Measurements from ENCODE around the gene TAGAP.

- TF ChIP-seq ZC3H10 (CRISPR knock-in tag; IDR thresholded peaks at IDR 0.05), result no peak
- TF ChIP-seq RARB (CRISPR knock-in tag; IDR thresholded peaks at IDR 0.05), result no peak
- TF ChIP-seq TSHZ2 (CRISPR knock-in tag; IDR thresholded peaks at IDR 0.05), result no peak
- TF ChIP-seq, protein P1, sequence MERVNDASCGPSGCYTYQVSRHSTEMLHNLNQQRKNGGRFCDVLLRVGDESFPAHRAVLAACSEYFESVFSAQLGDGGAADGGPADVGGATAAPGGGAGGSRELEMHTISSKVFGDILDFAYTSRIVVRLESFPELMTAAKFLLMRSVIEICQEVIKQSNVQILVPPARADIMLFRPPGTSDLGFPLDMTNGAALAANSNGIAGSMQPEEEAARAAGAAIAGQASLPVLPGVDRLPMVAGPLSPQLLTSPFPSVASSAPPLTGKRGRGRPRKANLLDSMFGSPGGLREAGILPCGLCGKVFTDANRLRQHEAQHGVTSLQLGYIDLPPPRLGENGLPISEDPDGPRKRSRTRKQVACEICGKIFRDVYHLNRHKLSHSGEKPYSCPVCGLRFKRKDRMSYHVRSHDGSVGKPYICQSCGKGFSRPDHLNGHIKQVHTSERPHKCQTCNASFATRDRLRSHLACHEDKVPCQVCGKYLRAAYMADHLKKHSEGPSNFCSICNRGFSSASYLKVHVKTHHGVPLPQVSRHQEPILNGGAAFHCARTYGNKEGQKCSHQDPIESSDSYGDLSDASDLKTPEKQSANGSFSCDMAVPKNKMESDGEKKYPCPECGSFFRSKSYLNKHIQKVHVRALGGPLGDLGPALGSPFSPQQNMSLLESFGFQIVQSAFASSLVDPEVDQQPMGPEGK (CRISPR knock-in tag; IDR thresholded peaks at IDR 0.05; ENCODE audit: borderline replicate concordance), result no peak
- no peak for TF ChIP-seq ZFP30 (CRISPR knock-in tag; IDR thresholded peaks at IDR 0.05)
- no peak for TF ChIP-seq TCF4 (CRISPR knock-in tag; IDR thresholded peaks at IDR 0.05; ENCODE audit: borderline replicate concordance)
- no peak for TF ChIP-seq GLIS3 (CRISPR knock-in tag; IDR thresholded peaks at IDR 0.05)
- no peak for TF ChIP-seq PPARA (CRISPR knock-in tag; IDR thresholded peaks at IDR 0.05; ENCODE audit: borderline replicate concordance)
- TF ChIP-seq, protein P2, sequence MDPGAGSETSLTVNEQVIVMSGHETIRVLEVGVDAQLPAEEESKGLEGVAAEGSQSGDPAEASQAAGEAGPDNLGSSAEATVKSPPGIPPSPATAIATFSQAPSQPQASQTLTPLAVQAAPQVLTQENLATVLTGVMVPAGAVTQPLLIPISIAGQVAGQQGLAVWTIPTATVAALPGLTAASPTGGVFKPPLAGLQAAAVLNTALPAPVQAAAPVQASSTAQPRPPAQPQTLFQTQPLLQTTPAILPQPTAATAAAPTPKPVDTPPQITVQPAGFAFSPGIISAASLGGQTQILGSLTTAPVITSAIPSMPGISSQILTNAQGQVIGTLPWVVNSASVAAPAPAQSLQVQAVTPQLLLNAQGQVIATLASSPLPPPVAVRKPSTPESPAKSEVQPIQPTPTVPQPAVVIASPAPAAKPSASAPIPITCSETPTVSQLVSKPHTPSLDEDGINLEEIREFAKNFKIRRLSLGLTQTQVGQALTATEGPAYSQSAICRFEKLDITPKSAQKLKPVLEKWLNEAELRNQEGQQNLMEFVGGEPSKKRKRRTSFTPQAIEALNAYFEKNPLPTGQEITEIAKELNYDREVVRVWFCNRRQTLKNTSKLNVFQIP (CRISPR knock-in tag; IDR thresholded peaks at IDR 0.05; ENCODE audit: borderline replicate concordance, low read depth), result no peak
- TF ChIP-seq CREB5 (CRISPR knock-in tag; IDR thresholded peaks at IDR 0.05; ENCODE audit: low read depth), result no peak
- no peak for TF ChIP-seq ZFP3 (CRISPR knock-in tag; IDR thresholded peaks at IDR 0.05)
- no peak for TF ChIP-seq ESRRG (CRISPR knock-in tag; IDR thresholded peaks at IDR 0.05)
Observed at GRCh38 chr6:159062976-159063375, 18.2 kb upstream of the TAGAP start.

Measured in SK-N-SH treated with all-trans-retinoic acid at 6 μM for 48 hours (cell line).